Keratinocyte (primary cell): ENCODE data around the gene PRKCI. TPM values are rescaled to one million over a fixed set of nuclear protein-coding genes. Genes with fewer than 3 reads are reported as not detected.
"Not testable (repeated sequence)": the region's sequence is repeated elsewhere in the genome, so short reads cannot be mapped to it uniquely, and the experiment has no call there.

ENCODE experiments used
- DNase-seq: peaks from one replicate; pipeline ENCODE4 v3.0.0-alpha.2; 2011; ENCODE audit warnings: low read depth, missing footprints, low spot score
- FAIRE-seq: peaks from 2 replicates; lab custom pipeline; 2011; peaks lifted over from hg19 to GRCh38; lab: Jason Lieb, UNC
- H2AFZ ChIP-seq: 2 replicates; pipeline ENCODE4 v1.6.0; 2012; ENCODE audit warnings: low read length, control low read depth, inconsistent platforms; ENCODE audit not compliant: control insufficient read depth
- H3K27ac ChIP-seq: 2 replicates; pipeline ENCODE4 v1.5.1; 2011; ENCODE audit warnings: low read length; ENCODE audit not compliant: control insufficient read depth, insufficient read depth
- H3K27me3 ChIP-seq: 3 replicates; pipeline ENCODE4 v1.6.0; 2011; ENCODE audit warnings: low read length; ENCODE audit not compliant: control insufficient read depth, insufficient read depth; ENCODE audit errors: extremely low read depth
- H3K36me3 ChIP-seq, 2 experiments: 2 replicates in 1 of 2; 3 replicates in 1 of 2; pipeline ENCODE4 v1.5.1; 2011; ENCODE audit warnings: low read length in 2 of 2, mild to moderate bottlenecking in 1 of 2; ENCODE audit not compliant: control insufficient read depth in 2 of 2, insufficient read depth in 2 of 2; ENCODE audit errors: extremely low read depth in 1 of 2
- H3K4me1 ChIP-seq: 3 replicates; pipeline ENCODE4 v1.5.1; 2011; ENCODE audit warnings: low read length; ENCODE audit not compliant: control insufficient read depth, insufficient read depth; ENCODE audit errors: extremely low read depth
- H3K4me2 ChIP-seq: 3 replicates; pipeline ENCODE4 v1.6.0; 2011; ENCODE audit warnings: low read depth, low read length; ENCODE audit not compliant: control insufficient read depth, insufficient read depth; ENCODE audit errors: extremely low read depth
- H3K4me3 ChIP-seq, 3 experiments: fragments of 200-600 bp in 1 of 3; sonication (generic) in 1 of 3; 2 replicates in 2 of 3; 3 replicates in 1 of 3; pipeline ENCODE4 v1.5.1; 2011 to 2016; ENCODE audit warnings: low read length in 3 of 3, mild to moderate bottlenecking in 3 of 3, control low read depth in 2 of 3, inconsistent platforms in 1 of 3, low read depth in 1 of 3, mixed read lengths in 1 of 3, mixed run types in 1 of 3, moderate library complexity in 1 of 3; ENCODE audit not compliant: control insufficient read depth in 2 of 3, insufficient read depth in 2 of 3; ENCODE audit errors: extremely low read depth in 1 of 3
- H3K79me2 ChIP-seq: 2 replicates; pipeline ENCODE4 v1.6.0; 2012; ENCODE audit warnings: low read length; ENCODE audit not compliant: control insufficient read depth, insufficient read depth
- H3K9ac ChIP-seq: 3 replicates; pipeline ENCODE4 v1.6.0; 2011; ENCODE audit warnings: low read length; ENCODE audit not compliant: control insufficient read depth, insufficient read depth; ENCODE audit errors: extremely low read depth
- H3K9me1 ChIP-seq: 3 replicates; pipeline ENCODE4 v1.6.0; 2011; ENCODE audit warnings: low read length; ENCODE audit not compliant: control insufficient read depth, insufficient read depth; ENCODE audit errors: extremely low read depth
- H3K9me3 ChIP-seq: 2 replicates; pipeline ENCODE4 v1.5.1; 2012; ENCODE audit warnings: low read depth, low read length; ENCODE audit not compliant: control insufficient read depth
- H4K20me1 ChIP-seq: 3 replicates; pipeline ENCODE4 v1.6.0; 2011; ENCODE audit warnings: low read length; ENCODE audit not compliant: control insufficient read depth, insufficient read depth; ENCODE audit errors: extremely low read depth
- CTCF ChIP-seq, 3 experiments: IDR thresholded peaks in 1 of 3; conservative IDR thresholded peaks in 1 of 3; optimal IDR thresholded peaks in 1 of 3; 2 replicates in 2 of 3; 3 replicates in 1 of 3; pipeline versions ENCODE3 to v1.5.1; 2011; ENCODE audit warnings: low read length in 3 of 3, mild to moderate bottlenecking in 3 of 3, moderate library complexity in 2 of 3, control low read depth in 1 of 3, inconsistent platforms in 1 of 3; ENCODE audit not compliant: insufficient read depth in 2 of 3; ENCODE audit errors: extremely low read depth in 1 of 3
- EZH2 ChIP-seq: IDR thresholded peaks from one replicate; pipeline ENCODE4 v1.6.1; 2012; ENCODE audit warnings: inconsistent platforms, mild to moderate bottlenecking, low read length, moderate library complexity
- dilution Hi-C: fragments of 300-500 bp; cut with MboI; formaldehyde crosslinking; loops from one replicate; pipeline ENCODE4 v1.7.0; 2020; ENCODE audit warnings: low sequenced_read_pairs; ENCODE audit not compliant: extremely low pct_ligation_motif_present
- polyA plus RNA-seq, 5 experiments: library from polyadenylated mRNA; depleted of rRNA in 3 of 5; stranded (reverse) in 3 of 5; stranded (forward) in 1 of 5; unstranded in 1 of 5; fragments of >200 nt; gene quantifications; 1 replicate in 1 of 5; 2 replicates in 3 of 5; 3 replicates in 1 of 5; pipeline versions ENCODE4 v1.2.1 to v1.2.3, GENCODE V29; 2011 to 2012; ENCODE audit warnings: missing spikeins in 2 of 5, low read depth in 1 of 5, low replicate concordance in 1 of 5

Gene PRKCI
- polyA plus RNA-seq, 1 donor (not counting 4 experiments of a cell fraction or from before 2014, with no cell fraction given): 53.5 TPM

- no peaks in the 10 kb centered on the region for H3K9me1 ChIP-seq
- H3K27ac ChIP-seq: no peak overlapping the region
- H3K79me2 ChIP-seq: no peaks in the 10 kb centered on the region
- H4K20me1 ChIP-seq: no peaks in the 10 kb centered on the region
- peaks cover 0 to 9% of the 10 kb centered on the region in 2 experiments for H3K36me3 ChIP-seq
- FAIRE-seq: no peak
- H3K27me3 ChIP-seq: no peaks in the 10 kb centered on the region
- no peak for DNase-seq
- no peaks in the 10 kb centered on the region for H3K4me1 ChIP-seq
- no peaks in the 10 kb centered on the region for H3K9me3 ChIP-seq
- H3K4me2 ChIP-seq: no peak overlapping the region
- no peak overlapping the region for H2AFZ ChIP-seq
- no peak overlapping the region for H3K9ac ChIP-seq
- dilution Hi-C loops: no loop called here
- no peak overlapping the region for H3K4me3 ChIP-seq
- no peak for TF ChIP-seq EZH2
- TF ChIP-seq CTCF (optimal IDR thresholded peaks at IDR 0.05 in 1 of 3, IDR thresholded peaks at IDR 0.05 in 1 of 3, conservative IDR thresholded peaks at IDR 0.05 in 1 of 3; ENCODE audit: extremely low read depth in 1 of 3, insufficient read depth in 2 of 3, low read length in 3 of 3): no peak
Measured at GRCh38 chr3:170275832-170276231, 53.6 kb downstream of the PRKCI start.

GRCh38 chr3:170277311-170277710 is 55.1 kb downstream of the PRKCI start:
- H3K9me1 ChIP-seq, H4K20me1 ChIP-seq, H3K4me1 ChIP-seq, DNase-seq, FAIRE-seq, H3K9me3 ChIP-seq, H3K36me3 ChIP-seq, H3K27me3 ChIP-seq, H2AFZ ChIP-seq, H3K9ac ChIP-seq, H3K4me3 ChIP-seq, H3K79me2 ChIP-seq, H3K27ac ChIP-seq, H3K4me2 ChIP-seq, dilution Hi-C loops: not testable (repeated sequence)
